ENCODE data around the gene IDUA.

The IDUA gene

GRCh38 chr4:1018147-1019020 is 31.5 kb downstream of the IDUA start:
- no peak for DNase-seq

- DNase-seq = no peak
These were observed 32.5 kb downstream of the IDUA start for GRCh38 chr4:1019320-1019719.

DNA sequence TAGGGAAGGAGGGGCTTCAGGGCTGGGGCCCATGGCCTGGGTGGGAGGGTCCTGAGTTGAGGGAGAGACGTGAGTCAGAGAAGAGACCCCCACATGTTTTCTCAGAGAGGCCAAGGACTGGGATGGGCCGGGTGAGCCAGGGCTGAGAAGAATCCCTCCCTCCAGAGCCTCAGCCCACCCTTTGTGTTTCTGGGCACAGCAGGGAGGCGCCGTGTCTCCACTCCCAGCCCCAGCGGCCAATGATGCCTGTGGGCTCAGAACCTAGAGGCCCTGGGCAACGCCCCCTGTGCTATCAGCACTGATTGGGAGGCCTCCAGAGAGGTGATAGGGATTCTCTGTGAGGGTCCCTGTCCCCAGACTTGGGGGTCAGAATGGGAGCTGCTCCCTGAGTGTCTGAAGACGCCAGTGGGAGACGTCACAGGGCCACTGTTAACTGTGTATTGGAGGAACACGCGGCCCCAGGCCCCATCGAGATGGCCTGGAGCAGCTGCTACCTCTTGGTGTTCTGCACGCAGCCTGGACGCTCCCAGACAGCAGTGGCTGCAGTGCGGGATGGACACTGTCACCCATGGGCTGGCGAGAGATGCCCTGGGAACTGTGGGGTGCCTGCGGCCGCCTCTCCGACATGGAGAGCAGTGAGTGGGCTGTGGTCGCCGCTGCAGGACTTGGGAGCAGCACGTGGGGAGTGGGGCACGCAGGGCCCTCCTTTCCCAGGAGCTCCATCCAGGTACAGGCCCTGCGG is 33.1 kb downstream of the IDUA start:
- DNase-seq = no peak

DNA sequence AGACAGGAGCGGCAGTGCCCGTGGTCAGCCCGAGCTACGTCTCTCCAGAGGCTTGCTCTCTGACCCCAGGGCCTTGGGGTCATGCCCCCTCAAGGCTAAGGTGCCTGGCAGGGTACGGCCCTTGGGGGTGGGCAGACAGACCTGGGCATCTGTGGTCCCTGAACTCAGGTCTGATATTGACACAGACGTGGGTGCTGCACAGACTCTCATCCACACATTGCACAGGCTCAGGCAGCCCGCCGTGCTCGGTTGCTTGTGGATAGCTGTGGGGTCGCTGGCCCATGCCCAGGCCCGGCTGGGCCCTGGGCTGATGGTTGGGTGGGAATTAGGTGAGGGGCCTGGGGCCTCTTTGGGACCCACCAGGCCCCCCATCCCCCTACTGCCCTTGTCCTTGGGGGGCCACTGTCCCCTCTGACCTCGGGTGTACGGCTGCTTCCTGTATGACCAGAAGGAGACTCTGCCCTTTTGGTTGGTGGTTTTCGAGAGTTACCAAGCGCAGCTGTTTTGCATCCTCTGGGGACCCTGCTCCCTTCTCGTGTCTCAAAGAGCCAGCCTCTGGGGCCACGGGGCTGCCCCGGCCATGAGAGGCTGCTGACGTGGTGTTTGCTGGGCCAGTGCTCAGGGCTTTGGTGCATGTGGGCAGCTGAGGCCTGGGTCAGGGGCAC is 34.7 kb downstream of the IDUA start:
- no peak for DNase-seq

GRCh38 chr4:1022051-1022738 is 35.4 kb downstream of the IDUA start:
- DNase-seq = no peak

DNA sequence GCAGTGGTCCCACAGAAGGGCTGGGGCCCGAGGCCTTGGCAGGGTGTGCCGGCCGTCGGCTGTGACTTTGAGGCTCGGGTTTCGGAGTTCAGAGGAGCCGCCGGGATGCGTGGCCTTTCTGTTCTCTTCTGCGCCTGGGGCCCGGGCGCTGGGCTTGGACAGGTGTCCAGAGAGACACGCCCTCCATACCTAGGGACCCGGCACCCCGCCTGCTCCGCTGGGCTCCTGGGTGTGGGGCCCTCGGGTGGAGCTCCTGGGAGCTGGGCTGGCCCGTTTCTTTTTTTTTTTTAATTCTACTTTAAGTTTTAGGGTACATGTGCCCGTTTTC is 35.9 kb downstream of the IDUA start:
- DNase-seq = no peak

DNA sequence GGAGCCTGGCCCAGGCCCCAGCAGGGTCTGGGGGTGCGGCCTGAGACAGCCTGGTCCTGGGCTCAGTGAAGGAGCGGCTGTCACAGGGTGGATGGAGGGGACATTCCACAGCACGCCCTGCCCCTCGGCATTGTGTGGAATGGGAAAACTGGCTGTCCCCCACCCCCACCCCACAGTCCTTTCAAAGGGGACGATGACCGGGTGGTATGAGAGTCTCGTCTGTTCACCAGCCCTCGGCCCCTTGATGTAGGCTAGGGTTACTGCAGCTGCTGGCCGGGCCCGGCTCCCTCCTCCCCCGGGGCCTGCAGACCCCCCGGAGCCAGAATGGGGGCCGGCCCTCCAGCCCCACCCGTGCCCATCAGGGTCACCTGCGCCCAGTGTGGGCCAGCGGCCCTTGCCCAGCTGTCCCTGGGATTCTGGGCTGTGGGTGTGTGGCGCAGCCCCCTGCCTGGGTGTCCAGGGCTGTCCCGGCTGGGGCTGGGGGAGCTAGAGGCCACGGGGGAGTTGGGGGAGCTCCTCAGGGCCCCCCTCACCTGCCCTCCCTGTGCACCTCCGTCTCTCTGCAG is 36.3 kb downstream of the IDUA start:
- DNase-seq = no peak

- DNase-seq = no peak
These were observed 37.3 kb downstream of the IDUA start for GRCh38 chr4:1023895-1024740.

DNA sequence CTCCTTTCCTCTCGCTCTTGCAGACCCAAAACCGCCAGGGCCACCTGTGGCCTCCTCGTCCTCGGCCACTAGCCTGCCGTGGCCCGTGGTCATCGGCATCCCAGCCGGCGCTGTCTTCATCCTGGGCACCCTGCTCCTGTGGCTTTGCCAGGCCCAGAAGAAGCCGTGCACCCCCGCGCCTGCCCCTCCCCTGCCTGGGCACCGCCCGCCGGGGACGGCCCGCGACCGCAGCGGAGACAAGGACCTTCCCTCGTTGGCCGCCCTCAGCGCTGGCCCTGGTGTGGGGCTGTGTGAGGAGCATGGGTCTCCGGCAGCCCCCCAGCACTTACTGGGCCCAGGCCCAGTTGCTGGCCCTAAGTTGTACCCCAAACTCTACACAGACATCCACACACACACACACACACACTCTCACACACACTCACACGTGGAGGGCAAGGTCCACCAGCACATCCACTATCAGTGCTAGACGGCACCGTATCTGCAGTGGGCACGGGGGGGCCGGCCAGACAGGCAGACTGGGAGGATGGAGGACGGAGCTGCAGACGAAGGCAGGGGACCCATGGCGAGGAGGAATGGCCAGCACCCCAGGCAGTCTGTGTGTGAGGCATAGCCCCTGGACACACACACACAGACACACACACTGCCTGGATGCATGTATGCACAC is 38.2 kb downstream of the IDUA start:
- DNase-seq = no peak

DNA sequence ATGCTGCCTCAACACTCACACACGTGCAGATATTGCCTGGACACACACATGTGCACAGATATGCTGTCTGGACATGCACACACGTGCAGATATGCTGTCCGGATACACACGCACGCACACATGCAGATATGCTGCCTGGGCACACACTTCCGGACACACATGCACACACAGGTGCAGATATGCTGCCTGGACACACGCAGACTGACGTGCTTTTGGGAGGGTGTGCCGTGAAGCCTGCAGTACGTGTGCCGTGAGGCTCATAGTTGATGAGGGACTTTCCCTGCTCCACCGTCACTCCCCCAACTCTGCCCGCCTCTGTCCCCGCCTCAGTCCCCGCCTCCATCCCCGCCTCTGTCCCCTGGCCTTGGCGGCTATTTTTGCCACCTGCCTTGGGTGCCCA is 39.3 kb downstream of the IDUA start:
- no peak for DNase-seq

DNA sequence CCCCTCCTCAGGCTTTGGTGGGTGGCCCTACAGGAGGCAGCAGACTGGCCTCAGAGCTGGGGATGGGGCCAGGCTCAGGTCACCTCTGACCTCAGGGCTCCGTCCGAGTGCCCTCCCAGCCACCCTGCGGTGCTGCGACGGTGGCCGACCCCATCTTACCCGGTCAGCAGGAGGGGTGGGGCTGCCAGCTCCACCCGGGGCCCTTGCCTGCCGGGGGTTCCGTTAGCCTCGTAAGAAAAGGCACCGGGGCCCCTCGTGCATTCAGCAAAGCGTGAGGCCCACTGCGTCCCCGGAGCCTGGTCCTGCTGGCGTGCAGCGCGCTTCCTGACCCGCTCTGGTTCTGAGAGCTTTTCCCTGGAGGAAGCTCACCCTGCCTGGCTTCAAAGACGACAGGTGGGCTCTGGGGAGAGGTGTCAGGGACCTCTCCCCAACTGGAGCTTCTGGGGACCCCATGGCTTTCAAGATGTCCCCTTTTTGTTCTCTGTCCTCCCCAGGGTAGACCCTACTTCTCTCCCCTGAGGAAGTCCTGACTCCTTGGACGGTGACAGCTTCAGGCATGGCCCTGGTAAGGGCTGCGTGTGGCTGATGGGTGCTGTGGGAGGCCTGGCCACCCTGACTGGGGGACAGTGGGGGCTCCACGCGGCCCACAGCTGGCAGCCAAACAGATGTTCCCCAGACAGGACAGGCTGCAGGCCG is 40.5 kb downstream of the IDUA start:
- no peak for DNase-seq

GRCh38 chr4:1027915-1028238 is 41.0 kb downstream of the IDUA start:
- no peak for DNase-seq

GRCh38 chr4:1028574-1029220 is 41.9 kb downstream of the IDUA start:
- DNase-seq = no peak

- no peak for DNase-seq
These were observed 42.7 kb downstream of the IDUA start for GRCh38 chr4:1029529-1029928.

DNA sequence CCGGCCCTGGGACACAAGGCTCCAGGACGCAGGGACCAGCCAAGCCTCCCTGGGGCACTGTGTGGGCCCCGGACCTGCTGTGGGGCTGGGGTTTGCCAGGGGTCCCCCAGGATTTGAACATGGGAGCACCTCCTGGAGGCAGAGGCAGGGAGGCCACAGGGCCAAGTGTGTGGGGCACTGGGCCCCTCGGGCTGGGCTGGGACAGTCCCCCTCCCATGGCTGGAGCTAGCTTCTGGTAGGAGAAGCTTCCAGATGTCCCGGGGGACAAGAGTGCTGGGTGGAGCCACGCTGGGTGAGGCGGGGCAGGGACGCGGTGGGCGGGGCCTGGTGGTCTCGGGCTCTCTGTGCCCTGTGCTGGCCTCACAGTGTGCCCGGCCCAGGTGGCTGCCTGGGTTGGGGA is 43.2 kb downstream of the IDUA start:
- no peak for DNase-seq

GRCh38 chr4:1030559-1030958 is 43.7 kb downstream of the IDUA start:
- DNase-seq = no peak

DNA sequence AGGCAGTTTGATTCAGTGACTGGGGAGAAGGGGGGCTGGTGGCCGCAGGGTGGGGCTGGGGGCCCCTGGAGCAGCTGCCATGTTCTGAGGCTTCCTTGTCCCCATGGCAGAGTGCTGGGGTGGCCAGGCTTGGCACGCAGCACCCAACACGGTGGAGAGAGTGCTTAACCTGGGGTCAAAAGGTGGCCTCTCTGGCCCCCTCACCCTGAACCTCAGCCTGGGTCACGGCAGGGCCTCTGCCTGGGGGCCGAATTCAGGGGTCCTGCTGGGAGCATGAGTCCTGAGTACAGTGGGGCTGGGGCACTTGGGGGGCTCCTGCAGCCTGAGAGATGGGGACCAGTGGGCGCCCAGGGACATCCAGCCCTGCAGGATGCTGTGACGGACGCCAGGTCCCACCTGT is 44.5 kb downstream of the IDUA start:
- no peak for DNase-seq

GRCh38 chr4:1031956-1032795 is 45.3 kb downstream of the IDUA start:
- no peak for DNase-seq

DNA sequence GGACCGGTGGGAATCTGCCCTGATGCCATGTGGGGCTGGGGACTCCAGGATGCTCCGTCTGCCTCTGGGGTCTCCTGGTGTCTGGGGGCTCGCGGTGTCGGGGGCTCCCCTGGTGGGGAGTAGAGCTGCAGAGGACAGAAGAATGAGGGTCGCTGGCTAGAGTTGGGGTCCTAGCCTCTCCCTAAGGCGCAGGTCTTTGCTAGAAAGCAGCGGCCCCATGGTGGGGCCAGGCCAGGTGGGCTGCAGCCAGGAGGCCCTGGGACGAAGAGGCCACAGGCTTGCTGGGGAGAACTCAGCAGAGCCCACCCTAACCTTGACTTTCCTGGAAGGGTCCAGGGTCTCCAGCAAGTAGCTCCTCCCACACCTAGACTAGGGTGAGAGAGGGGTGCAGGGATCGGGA is 46.0 kb downstream of the IDUA start:
- no peak for DNase-seq

Data from fibroblast of skin of right biceps (primary cell).